ENCODE data around the gene ARMC6. TPM values are rescaled to one million over a fixed set of nuclear protein-coding genes. Genes with fewer than 3 reads are reported as not detected.

ARMC6 gene
- total and polyA plus RNA-seq, 4 donors = 23.9 to 38.3 (median 29.9) TPM

DNA sequence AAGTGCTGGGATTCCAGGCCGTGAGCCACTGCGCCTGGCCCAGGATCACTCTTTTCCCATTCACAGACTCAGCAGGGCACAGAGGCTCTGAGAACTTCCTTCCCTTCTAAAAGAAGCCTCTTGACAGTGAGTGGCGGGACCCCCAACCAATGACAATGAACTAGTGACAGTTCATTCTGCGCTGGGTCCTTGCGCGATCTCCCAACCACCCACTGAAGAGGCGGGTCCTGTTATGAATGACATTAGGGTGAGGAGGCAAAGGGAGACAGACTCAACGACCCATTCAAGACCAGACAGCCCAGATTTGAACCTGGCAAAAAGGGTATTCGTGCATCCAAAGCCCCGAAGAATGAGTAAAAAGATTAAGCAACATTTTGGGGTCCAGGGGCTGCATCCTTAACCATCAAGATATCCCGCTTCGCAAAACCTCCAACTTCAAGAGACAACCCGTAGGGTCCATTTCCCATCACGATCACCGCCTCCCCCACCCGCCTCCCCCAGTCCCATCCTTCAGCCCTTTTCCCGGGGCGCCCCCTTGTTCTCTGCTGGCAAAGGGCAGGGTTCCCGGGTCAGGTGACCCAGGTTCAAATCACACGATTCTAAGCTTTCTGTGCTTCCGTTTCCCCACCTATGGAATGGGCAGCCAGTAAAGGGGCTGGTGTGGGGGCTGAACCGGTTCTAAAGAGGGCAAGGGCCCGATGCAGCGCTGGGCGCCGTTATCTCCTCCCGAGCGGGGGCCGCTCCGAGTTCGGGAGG is 805 bp upstream of the ARMC6 start:
- peak overlapping the region; percentile 80 for H3K27ac ChIP-seq (ENCODE audit: low read depth in 1 of 2, low read length in 2 of 2)
- peak overlapping the region; percentile 67 to 96 (median 91) for H3K4me3 ChIP-seq (ENCODE audit: low read depth in 1 of 3, low read length in 3 of 3)
- peaks cover 2 to 28% (median 19%) of the 10 kb centered on the region in 4 donors for H3K4me1 ChIP-seq (ENCODE audit: control insufficient read depth in 4 of 4, insufficient read depth in 4 of 4, low read length in 3 of 4)
- H3K27me3 ChIP-seq (ENCODE audit: control insufficient read depth in 4 of 4, insufficient read depth in 4 of 4, low read length in 3 of 4) = no peaks in the 10 kb centered on the region
- WGBS = 12% methylated on average over 31 of the region's 31 CpGs
- DNase-seq (ENCODE audit: low spot score) = peak; percentile 78
- peaks cover 4 to 12% (median 7%) of the 10 kb centered on the region in 4 donors for H3K36me3 ChIP-seq (ENCODE audit: control insufficient read depth in 4 of 4, insufficient read depth in 3 of 4, low read depth in 1 of 4, low read length in 3 of 4)
- TF ChIP-seq GABPA (IDR thresholded peaks at IDR 0.05 in 1 of 2, conservative IDR thresholded peaks at IDR 0.05 in 1 of 2) (peak in 1 of 2 donors; percentile 28), SP1 (IDR thresholded peaks at IDR 0.05) (peak; percentile 25), RXRA (IDR thresholded peaks at IDR 0.05) (peak in 1 of 2 donors; percentile 4)
- TF ChIP-seq, protein P1, sequence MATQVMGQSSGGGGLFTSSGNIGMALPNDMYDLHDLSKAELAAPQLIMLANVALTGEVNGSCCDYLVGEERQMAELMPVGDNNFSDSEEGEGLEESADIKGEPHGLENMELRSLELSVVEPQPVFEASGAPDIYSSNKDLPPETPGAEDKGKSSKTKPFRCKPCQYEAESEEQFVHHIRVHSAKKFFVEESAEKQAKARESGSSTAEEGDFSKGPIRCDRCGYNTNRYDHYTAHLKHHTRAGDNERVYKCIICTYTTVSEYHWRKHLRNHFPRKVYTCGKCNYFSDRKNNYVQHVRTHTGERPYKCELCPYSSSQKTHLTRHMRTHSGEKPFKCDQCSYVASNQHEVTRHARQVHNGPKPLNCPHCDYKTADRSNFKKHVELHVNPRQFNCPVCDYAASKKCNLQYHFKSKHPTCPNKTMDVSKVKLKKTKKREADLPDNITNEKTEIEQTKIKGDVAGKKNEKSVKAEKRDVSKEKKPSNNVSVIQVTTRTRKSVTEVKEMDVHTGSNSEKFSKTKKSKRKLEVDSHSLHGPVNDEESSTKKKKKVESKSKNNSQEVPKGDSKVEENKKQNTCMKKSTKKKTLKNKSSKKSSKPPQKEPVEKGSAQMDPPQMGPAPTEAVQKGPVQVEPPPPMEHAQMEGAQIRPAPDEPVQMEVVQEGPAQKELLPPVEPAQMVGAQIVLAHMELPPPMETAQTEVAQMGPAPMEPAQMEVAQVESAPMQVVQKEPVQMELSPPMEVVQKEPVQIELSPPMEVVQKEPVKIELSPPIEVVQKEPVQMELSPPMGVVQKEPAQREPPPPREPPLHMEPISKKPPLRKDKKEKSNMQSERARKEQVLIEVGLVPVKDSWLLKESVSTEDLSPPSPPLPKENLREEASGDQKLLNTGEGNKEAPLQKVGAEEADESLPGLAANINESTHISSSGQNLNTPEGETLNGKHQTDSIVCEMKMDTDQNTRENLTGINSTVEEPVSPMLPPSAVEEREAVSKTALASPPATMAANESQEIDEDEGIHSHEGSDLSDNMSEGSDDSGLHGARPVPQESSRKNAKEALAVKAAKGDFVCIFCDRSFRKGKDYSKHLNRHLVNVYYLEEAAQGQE (IDR thresholded peaks at IDR 0.05) = no peak
- peak overlapping the region; percentile 61 to 63 for H3K9ac ChIP-seq (ENCODE audit: low read depth in 1 of 2, low read length in 2 of 2)
- no peaks in the 10 kb centered on the region for H3K9me3 ChIP-seq (ENCODE audit: control insufficient read depth in 4 of 4, low read length in 3 of 4)

DNA sequence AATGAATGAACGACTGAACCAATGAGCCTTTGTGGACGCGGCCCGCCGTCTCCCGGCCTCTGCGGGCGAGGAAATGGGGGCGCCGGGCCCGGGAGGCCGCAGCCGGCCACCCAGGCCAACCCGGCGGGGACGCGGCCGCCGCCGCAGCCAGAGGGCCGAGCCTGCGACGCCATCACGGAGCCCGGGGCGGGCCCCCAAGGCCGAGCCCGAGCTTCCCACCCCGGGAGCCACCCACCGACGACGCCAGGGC is 302 bp upstream of the ARMC6 start:
- Histone ChIP-seq H3K9me3 (ENCODE audit: control insufficient read depth in 4 of 4, low read length in 3 of 4) (no peaks in the 10 kb centered on the region), H3K36me3 (ENCODE audit: control insufficient read depth in 4 of 4, insufficient read depth in 3 of 4, low read depth in 1 of 4, low read length in 3 of 4) (peaks cover 4 to 12% (median 7%) of the 10 kb centered on the region in 4 donors), H3K9ac (ENCODE audit: low read depth in 1 of 2, low read length in 2 of 2) (peak overlapping the region; percentile 61 to 63), H3K4me3 (ENCODE audit: low read depth in 1 of 3, low read length in 3 of 3) (peak overlapping the region; percentile 67 to 96 (median 91)), H3K27ac (ENCODE audit: low read depth in 1 of 2, low read length in 2 of 2) (peak overlapping the region; percentile 80), H3K4me1 (ENCODE audit: control insufficient read depth in 4 of 4, insufficient read depth in 4 of 4, low read length in 3 of 4) (peaks cover 2 to 23% (median 17%) of the 10 kb centered on the region in 4 donors), H3K27me3 (ENCODE audit: control insufficient read depth in 4 of 4, insufficient read depth in 4 of 4, low read length in 3 of 4) (no peaks in the 10 kb centered on the region)
- WGBS = under 1% methylated on average over 32 of the region's 32 CpGs
- no peak for DNase-seq (ENCODE audit: low spot score)
- TF ChIP-seq, protein P1 (IDR thresholded peaks at IDR 0.05) = no peak
- TF ChIP-seq, protein P2, sequence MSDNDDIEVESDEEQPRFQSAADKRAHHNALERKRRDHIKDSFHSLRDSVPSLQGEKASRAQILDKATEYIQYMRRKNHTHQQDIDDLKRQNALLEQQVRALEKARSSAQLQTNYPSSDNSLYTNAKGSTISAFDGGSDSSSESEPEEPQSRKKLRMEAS (IDR thresholded peaks at IDR 0.05) = no peak
- TF ChIP-seq, protein P3, sequence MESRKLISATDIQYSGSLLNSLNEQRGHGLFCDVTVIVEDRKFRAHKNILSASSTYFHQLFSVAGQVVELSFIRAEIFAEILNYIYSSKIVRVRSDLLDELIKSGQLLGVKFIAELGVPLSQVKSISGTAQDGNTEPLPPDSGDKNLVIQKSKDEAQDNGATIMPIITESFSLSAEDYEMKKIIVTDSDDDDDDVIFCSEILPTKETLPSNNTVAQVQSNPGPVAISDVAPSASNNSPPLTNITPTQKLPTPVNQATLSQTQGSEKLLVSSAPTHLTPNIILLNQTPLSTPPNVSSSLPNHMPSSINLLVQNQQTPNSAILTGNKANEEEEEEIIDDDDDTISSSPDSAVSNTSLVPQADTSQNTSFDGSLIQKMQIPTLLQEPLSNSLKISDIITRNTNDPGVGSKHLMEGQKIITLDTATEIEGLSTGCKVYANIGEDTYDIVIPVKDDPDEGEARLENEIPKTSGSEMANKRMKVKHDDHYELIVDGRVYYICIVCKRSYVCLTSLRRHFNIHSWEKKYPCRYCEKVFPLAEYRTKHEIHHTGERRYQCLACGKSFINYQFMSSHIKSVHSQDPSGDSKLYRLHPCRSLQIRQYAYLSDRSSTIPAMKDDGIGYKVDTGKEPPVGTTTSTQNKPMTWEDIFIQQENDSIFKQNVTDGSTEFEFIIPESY (IDR thresholded peaks at IDR 0.05) = no peak
- TF ChIP-seq, protein P4, sequence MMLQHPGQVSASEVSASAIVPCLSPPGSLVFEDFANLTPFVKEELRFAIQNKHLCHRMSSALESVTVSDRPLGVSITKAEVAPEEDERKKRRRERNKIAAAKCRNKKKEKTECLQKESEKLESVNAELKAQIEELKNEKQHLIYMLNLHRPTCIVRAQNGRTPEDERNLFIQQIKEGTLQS (IDR thresholded peaks at IDR 0.05) = no peak
- TF ChIP-seq HNF4A (conservative IDR thresholded peaks at IDR 0.05) (no peak), RXRA (IDR thresholded peaks at IDR 0.05) (no peak), YY1 (IDR thresholded peaks at IDR 0.05) (no peak), JUND (IDR thresholded peaks at IDR 0.05) (no peak)
- TF ChIP-seq, protein P5, sequence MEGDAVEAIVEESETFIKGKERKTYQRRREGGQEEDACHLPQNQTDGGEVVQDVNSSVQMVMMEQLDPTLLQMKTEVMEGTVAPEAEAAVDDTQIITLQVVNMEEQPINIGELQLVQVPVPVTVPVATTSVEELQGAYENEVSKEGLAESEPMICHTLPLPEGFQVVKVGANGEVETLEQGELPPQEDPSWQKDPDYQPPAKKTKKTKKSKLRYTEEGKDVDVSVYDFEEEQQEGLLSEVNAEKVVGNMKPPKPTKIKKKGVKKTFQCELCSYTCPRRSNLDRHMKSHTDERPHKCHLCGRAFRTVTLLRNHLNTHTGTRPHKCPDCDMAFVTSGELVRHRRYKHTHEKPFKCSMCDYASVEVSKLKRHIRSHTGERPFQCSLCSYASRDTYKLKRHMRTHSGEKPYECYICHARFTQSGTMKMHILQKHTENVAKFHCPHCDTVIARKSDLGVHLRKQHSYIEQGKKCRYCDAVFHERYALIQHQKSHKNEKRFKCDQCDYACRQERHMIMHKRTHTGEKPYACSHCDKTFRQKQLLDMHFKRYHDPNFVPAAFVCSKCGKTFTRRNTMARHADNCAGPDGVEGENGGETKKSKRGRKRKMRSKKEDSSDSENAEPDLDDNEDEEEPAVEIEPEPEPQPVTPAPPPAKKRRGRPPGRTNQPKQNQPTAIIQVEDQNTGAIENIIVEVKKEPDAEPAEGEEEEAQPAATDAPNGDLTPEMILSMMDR (IDR thresholded peaks at IDR 0.05; ENCODE audit: low read depth, low read length, missing input control) = no peak
